GM23338 (cell line): ENCODE results near the gene MED27. TPM values are rescaled to one million over a fixed set of nuclear protein-coding genes. Genes with fewer than 3 reads are reported as not detected.

Source experiments
- ATAC-seq: fragments of 200-7000 bp; cut with Tn5 transposase; 3 replicates; pipeline ENCODE4 v1.9.1; 2020
- DNase-seq: peaks from one replicate; pipeline ENCODE4 v3.0.0-alpha.2; 2015; ENCODE audit warnings: low spot score
- H2AFZ ChIP-seq: fragments of 200-600 bp; sonication (generic); 2 replicates; pipeline ENCODE4 v1.8.0; 2016; ENCODE audit warnings: antibody characterized with exemption, mild to moderate bottlenecking, moderate library complexity
- H3F3A ChIP-seq: fragments of 200-600 bp; sonication (generic); replicated peaks from 2 replicates; pipeline ENCODE4 v1.8.0; 2017; ENCODE audit warnings: antibody characterized with exemption, mixed run types, low read depth
- H3K27ac ChIP-seq: fragments of 200-600 bp; sonication (generic); 2 replicates; pipeline ENCODE4 v1.6.1; 2016; ENCODE audit warnings: low read depth
- H3K27me3 ChIP-seq: fragments of 200-600 bp; sonication (generic); 2 replicates; pipeline ENCODE4 v1.8.0; 2016; ENCODE audit warnings: mild to moderate bottlenecking, mixed run types, moderate library complexity; ENCODE audit not compliant: insufficient read depth
- H3K36me3 ChIP-seq: fragments of 200-600 bp; sonication (generic); 2 replicates; pipeline ENCODE4 v1.8.0; 2016; ENCODE audit warnings: mild to moderate bottlenecking; ENCODE audit not compliant: insufficient read depth
- H3K4me1 ChIP-seq: fragments of 200-600 bp; sonication (generic); 2 replicates; pipeline ENCODE4 v1.8.0; 2016; ENCODE audit warnings: mild to moderate bottlenecking, moderate library complexity; ENCODE audit not compliant: insufficient read depth
- H3K4me2 ChIP-seq: fragments of 200-600 bp; sonication (generic); 2 replicates; pipeline ENCODE4 v1.7.1; 2017; ENCODE audit warnings: mixed run types
- H3K4me3 ChIP-seq: fragments of 200-600 bp; sonication (generic); 2 replicates; pipeline ENCODE4 v1.6.1; 2016; ENCODE audit warnings: mixed run types
- H3K79me2 ChIP-seq: fragments of 200-600 bp; sonication (generic); replicated peaks from 2 replicates; pipeline ENCODE4 v1.8.0; 2017; ENCODE audit warnings: mild to moderate bottlenecking; ENCODE audit not compliant: insufficient read depth
- H3K9me2 ChIP-seq: fragments of 200-600 bp; sonication (generic); 2 replicates; pipeline ENCODE4 v1.8.0; 2017; ENCODE audit not compliant: insufficient read depth
- H4K20me1 ChIP-seq: fragments of 200-600 bp; sonication (generic); replicated peaks from 2 replicates; pipeline ENCODE4 v1.8.0; 2017; ENCODE audit warnings: mild to moderate bottlenecking; ENCODE audit not compliant: insufficient read depth
- H3K27ac Mint-ChIP-seq: 2 replicates; pipeline ENCODE4 v1.8.0; 2020; ENCODE audit warnings: inconsistent platforms, mild to moderate bottlenecking, moderate library complexity, mixed read lengths
- H3K27me3 Mint-ChIP-seq: 3 replicates; pipeline ENCODE4 v1.8.0; 2022; ENCODE audit warnings: low read depth, mild to moderate bottlenecking, moderate library complexity, mixed read lengths, inconsistent platforms; ENCODE audit not compliant: insufficient read depth, poor library complexity
- H3K36me3 Mint-ChIP-seq: 3 replicates; pipeline ENCODE4 v1.8.0; 2021; ENCODE audit warnings: low read depth, mild to moderate bottlenecking, inconsistent platforms, moderate library complexity, mixed read lengths
- H3K4me1 Mint-ChIP-seq: 3 replicates; pipeline ENCODE4 v1.8.0; 2020; ENCODE audit warnings: mild to moderate bottlenecking, inconsistent platforms, mixed read lengths
- H3K4me3 Mint-ChIP-seq: 3 replicates; pipeline ENCODE4 v1.8.0; 2021; ENCODE audit warnings: moderate library complexity, mild to moderate bottlenecking, inconsistent platforms, mixed read lengths
- H3K9me3 Mint-ChIP-seq: 3 replicates; pipeline ENCODE4 v1.8.0; 2020; ENCODE audit warnings: moderate library complexity, mild to moderate bottlenecking, inconsistent platforms, mixed read lengths
- CREB1 ChIP-seq: fragments of 250-450 bp; sonication (Bioruptor Pico); IDR thresholded peaks from 2 replicates; pipeline ENCODE4 v1.5.0; 2020; ENCODE audit warnings: low read depth, mild to moderate bottlenecking, moderate library complexity
- CTCF ChIP-seq, 2 experiments: fragments of 200-600 bp in 1 of 2; sonication (generic) in 1 of 2; conservative IDR thresholded peaks; 2 replicates each; pipeline versions ENCODE4 v1.5.1 to v1.6.1; 2016 to 2017; ENCODE audit warnings: antibody characterized with exemption in 2 of 2, low read depth in 2 of 2, mild to moderate bottlenecking in 2 of 2, moderate library complexity in 1 of 2
- ETS1 ChIP-seq: IDR thresholded peaks from 2 replicates; pipeline ENCODE4 v1.6.1; 2016; ENCODE audit warnings: antibody characterized with exemption
- EZH2 ChIP-seq: fragments of 200-600 bp; sonication (generic); IDR thresholded peaks from one replicate; pipeline ENCODE4 v1.8.0; 2017; ENCODE audit warnings: antibody characterized with exemption, mild to moderate bottlenecking, low read depth; ENCODE audit not compliant: unreplicated experiment
- EZH2phosphoT487 ChIP-seq: fragments of 200-600 bp; sonication (generic); IDR thresholded peaks from one replicate; pipeline ENCODE4 v1.8.1; 2018; ENCODE audit warnings: antibody characterized with exemption; ENCODE audit not compliant: unreplicated experiment
- JUNB ChIP-seq: IDR thresholded peaks from one replicate; pipeline ENCODE4 v1.6.1; 2016; ENCODE audit warnings: antibody characterized with exemption; ENCODE audit not compliant: unreplicated experiment
- NANOG ChIP-seq: IDR thresholded peaks from 2 replicates; pipeline ENCODE4 v1.6.1; 2016; ENCODE audit warnings: antibody characterized with exemption, borderline replicate concordance
- POLR2AphosphoS5 ChIP-seq: IDR thresholded peaks from 2 replicates; pipeline ENCODE4 v1.6.1; 2016; ENCODE audit warnings: antibody characterized with exemption, low read depth
- REST ChIP-seq: IDR thresholded peaks from one replicate; pipeline ENCODE4 v1.6.1; 2018; ENCODE audit warnings: antibody characterized with exemption; ENCODE audit not compliant: unreplicated experiment
- STAT1 ChIP-seq: IDR thresholded peaks from one replicate; pipeline ENCODE4 v1.6.1; 2016; ENCODE audit warnings: antibody characterized with exemption; ENCODE audit not compliant: unreplicated experiment
- ZNF114 ChIP-seq: fragments of 250-450 bp; sonication (Bioruptor Pico); IDR thresholded peaks from 2 replicates; pipeline ENCODE4 v1.5.0; 2020; ENCODE audit warnings: mild to moderate bottlenecking, moderate library complexity
- ZNF331 ChIP-seq: fragments of 250-450 bp; sonication (Bioruptor Pico); IDR thresholded peaks from 2 replicates; pipeline ENCODE4 v1.5.0; 2020; ENCODE audit warnings: low read depth, mild to moderate bottlenecking, moderate library complexity
- ZNF462 ChIP-seq: fragments of 250-450 bp; sonication (Bioruptor Pico); IDR thresholded peaks from 2 replicates; pipeline ENCODE4 v1.5.0; 2020; ENCODE audit warnings: mild to moderate bottlenecking, moderate library complexity
- polyA plus RNA-seq: library from polyadenylated mRNA; unstranded; fragments of >200 nt; fragmentation: Nextera tagmentation; extraction: Ambion mirVana; gene quantifications from 2 replicates; pipeline ENCODE4 v1.2.1, GENCODE V29; 2016
- total RNA-seq: library from RNA; depleted of rRNA; stranded (reverse); fragments of >200 nt; shearing (Covaris generic); gene quantifications from 2 replicates; pipeline ENCODE4 v1.2.3, GENCODE V29; 2014

MED27 gene
- total and polyA plus RNA-seq, 2 experiments from 2014 or later, result 30.6 to 35.0 TPM

GRCh38 chr9:131875828-131876485 is 203.7 kb downstream of the MED27 start:
- Mint-ChIP-seq H3K27me3 (peaks cover 3% of the 10 kb centered on the region), H3K4me3 (no peak overlapping the region), H3K9me3 (no peaks in the 10 kb centered on the region), H3K27ac (no peak overlapping the region), H3K36me3 (no peaks in the 10 kb centered on the region), H3K4me1 (peaks cover 17% of the 10 kb centered on the region)
- DNase-seq, result no peak
- H3K4me1 ChIP-seq, result peaks cover 7% of the 10 kb centered on the region
- H3K9me2 ChIP-seq, result no peaks in the 10 kb centered on the region
- H3K4me2 ChIP-seq, result no peak overlapping the region
- peaks cover 3% of the 10 kb centered on the region; the same call in 1 of the 2 replicates for H3F3A ChIP-seq
- no peak for ATAC-seq
- no peaks in the 10 kb centered on the region for H3K36me3 ChIP-seq
- H4K20me1 ChIP-seq, result no peaks in the 10 kb centered on the region; the same call in none of the 2 replicates
- TF ChIP-seq ETS1, result no peak
- TF ChIP-seq EZH2phosphoT487, result no peak
- TF ChIP-seq POLR2AphosphoS5, result no peak
- no peak for TF ChIP-seq JUNB
- TF ChIP-seq ZNF114 (CRISPR knock-in tag), result no peak
- no peak for TF ChIP-seq ZNF331 (CRISPR knock-in tag)
- no peak for TF ChIP-seq CTCF (conservative IDR thresholded peaks at IDR 0.05; ENCODE audit: low read depth in 2 of 2)
- no peak for TF ChIP-seq CREB1 (CRISPR knock-in tag)
- no peak for TF ChIP-seq EZH2
- TF ChIP-seq STAT1, result no peak
- no peak for TF ChIP-seq REST
- TF ChIP-seq NANOG, result no peak
- TF ChIP-seq ZNF462, result no peak
- no peaks in the 10 kb centered on the region for H3K79me2 ChIP-seq
- H3K4me3 ChIP-seq, result no peak overlapping the region
- no peak overlapping the region for H3K27ac ChIP-seq
- H3K27me3 ChIP-seq, result no peaks in the 10 kb centered on the region
- H2AFZ ChIP-seq, result no peak overlapping the region
